ENCODE data around the gene BCS1L.

BCS1L gene

GRCh38 chr2:218658671-218659257 is 719 bp upstream of the BCS1L start:
- peak; percentile 39 to 50 for DNase-seq (ENCODE audit: low read depth in 2 of 2)
- peak overlapping the region; percentile 90 to 92 for H3K4me3 ChIP-seq (replicated peaks in 1 of 2; ENCODE audit: low read depth in 2 of 2, low read length in 2 of 2)
- TF ChIP-seq CTCF (IDR thresholded peaks at IDR 0.05; ENCODE audit: low read depth, low read length) = peak; percentile 49

- no peak for DNase-seq (ENCODE audit: low read depth in 2 of 2)
- TF ChIP-seq CTCF (IDR thresholded peaks at IDR 0.05; ENCODE audit: low read depth, low read length) = no peak
- peak overlapping the region; percentile 90 to 92 for H3K4me3 ChIP-seq (replicated peaks in 1 of 2; ENCODE audit: low read depth in 2 of 2, low read length in 2 of 2)
Observed at GRCh38 chr2:218659988-218660358, 490 bp downstream of the BCS1L start.

GRCh38 chr2:218662377-218662776 is 2.9 kb downstream of the BCS1L start:
- TF ChIP-seq CTCF (IDR thresholded peaks at IDR 0.05; ENCODE audit: low read depth, low read length) = no peak
- H3K4me3 ChIP-seq (replicated peaks in 1 of 2; ENCODE audit: low read depth in 2 of 2, low read length in 2 of 2) = no peak overlapping the region
- DNase-seq (ENCODE audit: low read depth in 2 of 2) = no peak

- DNase-seq (ENCODE audit: low read depth in 2 of 2) = no peak
- H3K4me3 ChIP-seq (replicated peaks in 1 of 2; ENCODE audit: low read depth in 2 of 2, low read length in 2 of 2) = no peak overlapping the region
- TF ChIP-seq CTCF (IDR thresholded peaks at IDR 0.05; ENCODE audit: low read depth, low read length) = no peak
Observed at GRCh38 chr2:218662827-218663226, 3.3 kb downstream of the BCS1L start.

- H3K4me3 ChIP-seq (replicated peaks in 1 of 2; ENCODE audit: low read depth in 2 of 2, low read length in 2 of 2) = no peak overlapping the region
- TF ChIP-seq CTCF (IDR thresholded peaks at IDR 0.05; ENCODE audit: low read depth, low read length) = no peak
- DNase-seq (ENCODE audit: low read depth in 2 of 2) = no peak
Observed at GRCh38 chr2:218663901-218664300, 4.4 kb downstream of the BCS1L start.

GRCh38 chr2:218664653-218665052 is 5.2 kb downstream of the BCS1L start:
- H3K4me3 ChIP-seq (replicated peaks in 1 of 2; ENCODE audit: low read depth in 2 of 2, low read length in 2 of 2) = no peak overlapping the region
- TF ChIP-seq CTCF (IDR thresholded peaks at IDR 0.05; ENCODE audit: low read depth, low read length) = no peak
- no peak for DNase-seq (ENCODE audit: low read depth in 2 of 2)

GRCh38 chr2:218671097-218671653 is 11.7 kb downstream of the BCS1L start:
- H3K4me3 ChIP-seq (replicated peaks in 1 of 2; ENCODE audit: low read depth in 2 of 2, low read length in 2 of 2) = peak overlapping the region; percentile 78 to 90
- TF ChIP-seq CTCF (IDR thresholded peaks at IDR 0.05; ENCODE audit: low read depth, low read length) = no peak
- peak; percentile 15 to 46 for DNase-seq (ENCODE audit: low read depth in 2 of 2)

Measured in cardiac fibroblast (primary cell).